ENCODE measurements around the gene HAO2.
"Not testable (repeated sequence)": the region's sequence is repeated elsewhere in the genome, so short reads cannot be mapped to it uniquely, and the experiment has no call there.

HAO2 gene

DNA sequence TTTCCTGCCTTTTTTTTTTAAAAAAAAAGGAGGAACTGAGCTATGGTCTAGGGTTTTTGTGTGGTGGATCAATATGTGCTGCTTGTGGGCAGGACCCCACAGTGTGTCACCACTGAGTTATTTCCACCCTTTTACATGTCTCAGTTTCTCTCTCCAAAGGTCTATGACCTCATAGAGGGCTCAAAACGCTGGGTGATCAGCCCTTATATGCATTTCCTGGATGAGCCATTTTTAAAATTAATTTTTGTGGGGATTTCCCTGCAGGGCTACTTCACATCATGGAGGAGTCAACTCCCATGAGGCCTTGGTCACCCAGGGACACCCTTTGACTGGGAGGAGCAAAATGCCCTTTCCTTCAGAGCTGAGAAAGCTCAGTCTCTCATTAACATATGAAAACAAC lies 20.7 kb upstream of the HAO2 start:
- no peak for DNase-seq

GRCh38 chr1:119348941-119349340 lies 19.6 kb upstream of the HAO2 start:
- no peak for DNase-seq

DNA sequence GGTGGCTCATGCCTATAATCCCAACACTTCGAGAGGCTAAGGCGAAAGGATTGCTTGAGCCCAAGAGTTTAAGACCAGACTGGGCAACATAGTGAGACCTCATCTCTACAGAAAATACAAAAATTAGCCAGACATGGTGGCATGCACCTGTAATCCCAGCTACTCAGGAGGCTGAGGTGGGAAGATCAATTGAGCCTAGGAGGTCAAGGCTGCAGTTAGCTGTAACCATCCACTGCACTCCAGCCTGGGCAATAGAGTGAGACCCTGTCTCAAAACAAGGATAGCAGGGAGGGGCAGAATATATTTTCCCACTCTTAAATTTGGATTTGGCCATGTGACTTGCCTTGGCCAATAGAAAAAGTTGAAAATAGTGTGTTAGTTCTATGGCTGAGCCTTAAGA lies 17.7 kb upstream of the HAO2 start:
- not testable (repeated sequence) for DNase-seq

GRCh38 chr1:119351997-119352396 lies 16.6 kb upstream of the HAO2 start:
- no peak for DNase-seq

- no peak for DNase-seq
Observed at GRCh38 chr1:119353836-119354235, 14.7 kb upstream of the HAO2 start.

DNA sequence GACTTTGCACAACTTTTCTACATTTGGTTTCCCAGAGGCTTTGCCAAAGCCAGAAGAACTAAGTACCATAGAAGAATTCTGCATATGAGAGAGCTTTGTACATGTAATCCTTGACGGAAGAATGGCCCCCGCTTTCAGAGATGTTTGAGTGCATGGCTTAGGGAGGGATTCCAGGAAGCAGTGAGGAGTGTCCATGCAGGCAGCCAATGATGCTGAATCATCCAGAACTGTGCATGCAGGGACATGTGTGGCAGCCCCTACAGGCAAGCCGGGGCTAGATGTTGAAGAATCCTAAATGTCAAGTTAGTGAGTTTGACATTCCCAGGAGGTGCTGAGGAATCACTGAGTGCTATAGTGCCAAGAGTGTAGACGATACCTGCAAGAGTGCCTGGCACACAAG lies 9.9 kb upstream of the HAO2 start:
- no peak for DNase-seq

GRCh38 chr1:119359730-119360129 lies 8.9 kb upstream of the HAO2 start:
- no peak for DNase-seq

DNA sequence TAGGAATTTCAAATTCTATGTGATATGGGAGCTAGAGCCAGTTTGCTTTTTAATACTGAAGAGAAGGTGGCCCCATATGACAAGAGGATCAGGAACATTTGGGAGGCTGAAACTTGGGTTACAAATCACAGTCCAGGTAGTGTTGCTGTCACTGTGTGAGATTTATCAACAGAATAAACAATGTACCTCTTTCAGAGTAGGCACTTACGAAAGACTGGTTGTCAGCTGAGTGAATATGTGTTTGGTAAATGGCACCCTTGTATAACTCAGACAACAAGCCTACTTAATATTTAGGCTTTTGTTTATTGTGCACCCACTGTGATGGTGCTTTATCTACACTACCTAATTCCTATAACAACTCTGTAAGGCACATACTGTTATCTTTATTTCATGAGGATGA lies 7.4 kb upstream of the HAO2 start:
- no peak for DNase-seq

DNA sequence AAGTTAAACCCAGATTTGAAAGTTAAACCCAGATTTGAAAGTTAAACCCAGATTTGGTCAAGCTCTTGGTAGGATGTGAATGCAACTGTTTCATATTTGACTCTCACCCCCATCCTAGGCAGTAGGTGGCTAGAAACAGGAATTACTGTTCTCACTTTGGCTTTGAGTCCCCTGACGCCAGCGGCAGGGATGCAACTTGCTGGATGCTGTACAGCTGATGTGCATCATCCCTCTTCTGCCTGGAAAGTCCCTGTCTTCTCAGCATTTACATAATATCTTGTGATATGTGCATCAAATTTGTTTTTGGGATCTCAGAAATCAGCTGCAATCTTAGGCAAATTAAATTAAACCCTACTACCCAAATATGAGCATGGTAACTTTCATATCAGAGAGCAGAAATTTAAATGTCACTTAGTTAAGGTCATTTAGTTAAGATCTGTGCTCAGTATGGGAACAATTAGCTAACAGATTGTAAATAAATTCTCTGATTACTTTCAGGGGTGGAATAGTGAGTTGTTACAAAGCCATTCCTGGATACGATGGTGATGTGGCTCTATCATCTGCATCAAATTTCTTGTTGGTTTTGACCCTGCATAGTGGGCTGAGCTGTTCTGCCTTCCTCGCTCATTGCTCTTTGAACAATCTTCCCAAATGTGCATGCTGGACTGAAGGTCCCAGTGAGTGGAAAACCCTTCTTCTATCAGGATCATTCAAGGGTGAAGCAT lies 6.8 kb upstream of the HAO2 start:
- DNase-seq, result no peak

GRCh38 chr1:119363162-119363561 lies 5.4 kb upstream of the HAO2 start:
- no peak for DNase-seq

DNA sequence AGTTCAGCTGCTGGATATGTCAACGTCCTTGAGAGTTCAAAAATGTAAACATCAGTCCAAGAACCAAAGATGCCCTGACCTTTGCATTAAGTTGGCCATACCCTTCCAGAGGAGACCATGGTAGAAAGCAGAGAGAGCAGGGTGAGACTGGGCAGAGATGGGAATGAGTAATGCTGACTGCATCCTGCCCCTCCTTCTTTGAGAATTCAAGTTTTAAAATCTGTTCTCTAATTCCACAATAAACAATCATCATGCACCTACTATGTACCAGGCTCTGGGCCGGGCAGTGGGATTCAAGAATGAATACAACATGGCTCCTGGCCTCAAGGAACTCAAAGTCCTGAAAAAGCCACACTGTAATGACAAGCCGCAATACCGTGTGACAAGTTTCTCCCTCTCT lies 3.9 kb upstream of the HAO2 start:
- no peak for DNase-seq

GRCh38 chr1:119366424-119366823 lies 2.2 kb upstream of the HAO2 start:
- DNase-seq, result no peak

DNA sequence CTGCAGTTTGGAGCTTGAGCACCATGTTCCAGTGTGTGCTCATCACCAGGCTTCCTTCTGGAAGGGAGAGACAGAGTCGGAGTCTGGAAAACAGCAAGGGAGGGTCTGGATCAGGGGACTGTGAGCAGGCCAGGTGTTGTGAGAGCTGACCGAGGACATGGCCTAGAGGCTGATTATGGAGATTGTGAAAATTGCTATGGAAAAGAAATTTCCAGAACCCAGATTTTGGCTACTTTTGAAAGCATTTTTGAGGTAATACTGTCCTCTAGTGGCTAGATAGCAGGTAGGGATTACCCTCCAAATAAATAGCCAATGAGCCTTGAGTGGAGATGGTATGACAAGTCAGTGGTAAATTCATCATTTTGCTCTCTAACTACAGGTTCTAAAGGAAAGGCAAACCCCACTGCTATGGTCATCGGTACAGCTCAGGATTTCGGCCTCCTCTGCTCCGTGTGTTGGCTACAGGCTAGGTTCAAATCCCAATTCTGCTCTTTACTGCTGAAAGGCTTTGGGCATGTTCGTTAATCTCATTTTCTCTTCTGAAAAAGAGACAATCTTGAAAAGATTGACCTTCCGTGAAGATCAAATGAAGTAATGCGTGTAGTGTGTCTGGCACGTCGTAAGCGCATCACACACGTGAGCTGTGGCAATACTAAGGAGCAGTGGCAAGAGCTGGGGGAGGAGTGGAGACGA lies 1.0 kb upstream of the HAO2 start:
- DNase-seq, result peak; percentile 21

GRCh38 chr1:119370748-119371147 lies 2.2 kb downstream of the HAO2 start:
- DNase-seq, result no peak

- DNase-seq, result peak; percentile 7
Observed at GRCh38 chr1:119371815-119372214, 3.2 kb downstream of the HAO2 start.

- DNase-seq, result peak; percentile 28
Observed at GRCh38 chr1:119372503-119373086, 4.0 kb downstream of the HAO2 start.

DNA sequence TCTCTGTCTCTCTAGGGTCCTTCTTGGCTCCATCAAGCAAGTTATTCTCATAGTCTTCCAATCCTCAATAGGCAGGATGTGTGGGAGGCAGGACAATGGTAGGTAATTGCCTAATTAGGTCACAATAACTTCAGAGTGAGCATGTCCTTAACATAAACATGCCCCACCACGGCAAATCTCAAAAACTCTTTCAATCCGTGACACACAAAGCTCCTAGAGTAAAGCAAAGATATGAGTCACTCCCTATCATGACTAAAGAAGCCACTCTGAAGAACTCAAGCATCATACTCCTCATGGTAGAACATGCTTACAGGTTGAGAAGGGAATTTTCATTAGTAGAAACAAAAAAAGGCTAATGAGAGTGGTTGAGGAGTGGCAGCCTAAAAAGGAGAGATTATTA lies 4.9 kb downstream of the HAO2 start:
- DNase-seq, result no peak

DNA sequence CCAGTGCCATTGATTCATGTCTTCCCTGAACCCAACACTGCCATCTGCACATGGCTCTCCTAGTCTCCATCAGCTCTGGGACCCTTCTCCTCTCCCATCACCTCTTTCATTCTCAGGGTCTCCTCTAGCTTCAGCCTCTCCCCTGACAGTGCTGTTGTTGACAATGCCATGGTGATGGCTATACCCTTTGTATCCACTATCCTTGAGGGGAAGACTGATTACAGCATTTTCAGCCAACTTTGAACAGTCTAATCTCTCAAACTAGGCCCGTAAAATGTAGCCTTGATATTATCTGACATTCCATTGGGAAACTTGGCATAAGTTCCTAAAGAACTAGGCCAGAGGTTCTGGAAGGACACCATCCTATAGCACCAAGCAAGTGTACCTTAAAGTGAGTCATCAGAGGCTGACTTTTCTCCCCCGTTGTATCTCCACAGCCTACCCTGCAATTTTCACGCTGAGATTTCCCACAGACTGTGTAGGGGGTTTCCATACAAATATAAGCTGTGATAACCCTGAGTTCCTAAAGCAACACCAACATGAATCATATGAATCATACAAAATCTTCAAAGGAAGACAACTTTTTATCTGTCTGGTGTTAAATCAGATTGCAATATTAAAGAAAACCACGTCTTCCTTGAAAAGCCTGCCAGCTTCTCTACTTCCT lies 5.8 kb downstream of the HAO2 start:
- DNase-seq, result peak; percentile 3

- DNase-seq, result no peak
Observed at GRCh38 chr1:119375366-119375765, 6.8 kb downstream of the HAO2 start.

- DNase-seq, result no peak
Observed at GRCh38 chr1:119376594-119376993, 8.0 kb downstream of the HAO2 start.

GRCh38 chr1:119377594-119377993 lies 9.0 kb downstream of the HAO2 start:
- DNase-seq, result not testable (repeated sequence)

DNA sequence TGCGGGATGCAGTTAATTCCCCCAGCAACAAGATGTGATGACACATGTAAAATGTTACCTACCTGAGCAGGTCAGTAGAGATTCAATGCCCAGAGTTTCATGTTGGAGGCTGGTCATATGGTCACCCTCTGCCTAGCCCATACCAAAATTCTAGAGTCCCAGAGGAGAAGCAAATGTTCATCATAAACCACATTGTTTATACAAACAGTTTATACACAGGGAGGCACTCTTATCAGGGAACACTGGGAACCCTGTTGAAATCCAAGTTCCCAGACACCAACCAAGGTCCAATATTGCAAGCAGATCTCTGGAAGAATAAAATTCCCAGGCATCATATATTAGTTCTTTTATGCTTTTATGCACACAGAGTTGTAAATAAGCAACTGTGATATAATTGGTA lies 10.5 kb downstream of the HAO2 start:
- DNase-seq, result no peak

DNA sequence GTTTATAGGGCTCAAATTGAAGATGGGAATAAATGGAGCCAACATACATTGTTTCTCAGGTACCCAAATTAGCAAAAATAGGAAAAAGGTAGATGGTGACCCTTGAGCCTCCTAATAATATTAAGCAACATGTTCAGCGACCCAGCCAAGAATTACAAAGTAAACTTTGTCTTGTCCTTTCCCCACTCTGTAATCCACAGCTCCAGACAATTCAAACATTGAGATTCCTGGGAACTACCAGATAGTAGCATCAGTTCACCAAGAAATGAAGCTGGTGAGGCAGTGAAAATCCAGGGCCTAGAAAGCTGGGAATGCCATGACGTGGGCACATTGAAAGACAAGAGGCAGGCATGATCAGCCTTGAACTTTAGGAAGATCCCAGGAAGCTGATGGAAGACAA lies 11.7 kb downstream of the HAO2 start:
- no peak for DNase-seq
